ENCODE results near the gene FMO1. TPM values are rescaled to one million over a fixed set of nuclear protein-coding genes. Genes with fewer than 3 reads are reported as not detected.

FMO1 gene
- not detected in 2 replicates for total RNA-seq

DNA sequence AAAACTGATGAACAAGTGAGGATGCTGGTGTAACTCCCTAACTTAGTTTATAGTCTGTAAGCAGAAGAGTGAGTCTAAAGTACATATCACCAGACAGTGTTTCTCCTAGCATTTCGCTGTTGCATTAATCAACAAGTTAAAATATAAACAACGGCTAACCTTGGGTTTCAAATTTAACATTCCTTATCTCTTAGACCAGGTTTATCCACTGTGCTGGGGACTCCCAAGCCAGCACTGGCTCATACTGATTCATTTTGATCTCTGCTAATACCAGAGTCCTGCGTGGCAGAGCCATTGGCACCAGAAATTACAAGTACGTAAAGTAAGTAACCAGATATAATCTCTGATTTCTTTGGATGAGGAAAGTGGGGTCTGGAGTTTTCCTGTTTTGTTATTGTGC, at the start of gene FMO1:
FMO1 (plus strand) TSS at position 193 of the 400 bp plus-strand sequence. CDS start 9,594 bp downstream, outside the sequence.
- intact Hi-C loops (cut with micrococcal nuclease) = no loop called here
- no peaks in the 10 kb centered on the region for H3K36me3 Mint-ChIP-seq (ENCODE audit: low read depth)
- H3K9me3 Mint-ChIP-seq = no peaks in the 10 kb centered on the region
- H3K4me3 Mint-ChIP-seq = no peak within 1 kb of the TSS
- no peak within 1 kb of the TSS for H3K27ac Mint-ChIP-seq
- peaks cover 57% of the 10 kb centered on the region for H3K27me3 Mint-ChIP-seq
- peaks cover 10% of the 10 kb centered on the region for H3K4me1 Mint-ChIP-seq
- DNase-seq = no peak

GRCh38 chr1:171204296-171204695, 44.0 kb upstream of the FMO1 start:
- DNase-seq = no peak
- Mint-ChIP-seq H3K4me1 (no peaks in the 10 kb centered on the region), H3K9me3 (no peaks in the 10 kb centered on the region), H3K4me3 (no peak overlapping the region), H3K36me3 (ENCODE audit: low read depth) (no peaks in the 10 kb centered on the region), H3K27ac (no peak overlapping the region), H3K27me3 (peaks cover 4% of the 10 kb centered on the region)
- intact Hi-C loops (cut with micrococcal nuclease) = no loop called here

DNA sequence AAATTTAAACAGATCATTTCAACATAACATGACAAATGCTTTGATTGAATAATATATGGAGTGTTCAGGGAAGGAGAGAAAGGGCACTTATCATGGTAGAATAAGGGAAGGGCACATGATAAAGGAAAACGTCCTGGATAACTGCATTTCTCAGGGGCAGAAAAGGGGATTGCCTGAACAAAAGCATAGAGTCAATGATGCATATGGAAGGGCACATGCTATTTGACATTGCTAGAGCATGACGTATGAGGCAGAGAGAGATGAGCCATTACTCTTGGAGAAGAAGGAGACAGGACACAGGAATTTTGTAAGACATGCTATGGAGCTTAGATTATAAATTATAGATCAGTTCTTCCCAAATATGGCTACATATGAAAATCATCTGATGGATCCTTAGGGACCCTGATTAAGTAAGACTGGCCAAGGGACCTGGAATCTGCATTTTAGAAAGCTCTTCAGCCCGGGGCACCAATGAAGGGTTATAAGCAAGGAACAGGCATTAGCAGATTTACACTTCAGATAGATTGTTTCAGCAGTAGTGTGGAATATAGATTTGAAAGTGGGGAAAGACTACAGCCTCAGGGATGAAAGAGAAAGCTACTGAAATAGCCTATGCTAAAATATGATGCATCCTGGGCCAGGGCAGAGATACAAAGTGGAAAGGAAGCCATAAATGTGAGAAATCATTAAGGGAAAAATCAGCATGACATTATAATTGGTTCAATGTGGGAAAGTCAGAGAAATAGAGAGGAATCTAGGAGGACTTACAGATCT, 41.9 kb upstream of the FMO1 start:
- Mint-ChIP-seq H3K36me3 (ENCODE audit: low read depth) (no peaks in the 10 kb centered on the region), H3K4me1 (no peaks in the 10 kb centered on the region), H3K9me3 (no peaks in the 10 kb centered on the region), H3K27ac (no peak overlapping the region), H3K4me3 (no peak overlapping the region), H3K27me3 (peaks cover 4% of the 10 kb centered on the region)
- DNase-seq = no peak
- intact Hi-C loops (cut with micrococcal nuclease) = no loop called here

DNA sequence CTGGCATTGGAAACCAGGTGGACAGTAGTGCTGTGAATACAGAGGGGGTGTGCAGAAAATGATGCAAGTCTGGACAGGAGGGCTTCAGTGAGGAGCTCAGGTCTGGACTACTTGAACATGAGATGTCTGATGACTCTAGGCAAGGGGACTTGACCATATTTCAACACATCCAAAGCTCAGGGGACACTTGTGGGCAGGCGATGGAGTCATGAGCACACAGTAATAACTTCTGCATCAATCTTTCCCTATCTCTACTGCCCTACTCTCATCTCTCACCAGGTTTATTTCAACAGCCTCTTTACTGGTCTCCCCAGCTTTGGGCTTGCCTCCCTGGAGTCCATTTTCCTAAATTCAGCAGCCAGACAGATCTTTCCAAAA, 41.3 kb upstream of the FMO1 start:
- intact Hi-C loops (cut with micrococcal nuclease) = no loop called here
- no peaks in the 10 kb centered on the region for H3K9me3 Mint-ChIP-seq
- no peak overlapping the region for H3K4me3 Mint-ChIP-seq
- H3K27ac Mint-ChIP-seq = no peak overlapping the region
- H3K36me3 Mint-ChIP-seq (ENCODE audit: low read depth) = no peaks in the 10 kb centered on the region
- peaks cover 4% of the 10 kb centered on the region for H3K27me3 Mint-ChIP-seq
- DNase-seq = no peak
- no peaks in the 10 kb centered on the region for H3K4me1 Mint-ChIP-seq

GRCh38 chr1:171207377-171207776, 40.9 kb upstream of the FMO1 start:
- no peak for DNase-seq
- no peaks in the 10 kb centered on the region for H3K4me1 Mint-ChIP-seq
- no peaks in the 10 kb centered on the region for H3K9me3 Mint-ChIP-seq
- no peak overlapping the region for H3K4me3 Mint-ChIP-seq
- peaks cover 4% of the 10 kb centered on the region for H3K27me3 Mint-ChIP-seq
- intact Hi-C loops (cut with micrococcal nuclease) = no loop called here
- no peaks in the 10 kb centered on the region for H3K36me3 Mint-ChIP-seq (ENCODE audit: low read depth)
- no peak overlapping the region for H3K27ac Mint-ChIP-seq

DNA sequence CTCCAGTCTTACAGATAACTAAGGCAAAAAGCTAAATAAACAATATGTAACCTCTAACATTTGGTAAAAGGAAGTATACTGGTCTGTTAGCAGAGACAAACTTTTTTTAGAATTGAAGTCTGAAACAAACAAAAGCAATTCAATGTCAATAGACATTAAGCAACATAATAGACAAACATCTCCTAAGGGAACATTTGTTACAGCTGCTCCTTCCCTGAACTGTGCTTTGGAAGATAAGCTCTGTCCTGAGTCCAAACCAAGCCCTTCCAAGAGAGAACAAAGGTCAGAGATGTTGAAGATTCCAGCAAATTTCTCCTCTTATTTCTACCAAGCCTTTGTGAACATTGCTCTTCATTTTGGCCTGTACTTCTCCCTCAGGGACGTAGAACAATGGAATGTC, 37.9 kb upstream of the FMO1 start:
- Mint-ChIP-seq H3K27ac (no peak overlapping the region), H3K9me3 (no peaks in the 10 kb centered on the region), H3K36me3 (ENCODE audit: low read depth) (no peaks in the 10 kb centered on the region), H3K4me1 (no peaks in the 10 kb centered on the region), H3K4me3 (no peak overlapping the region), H3K27me3 (peaks cover 1% of the 10 kb centered on the region)
- intact Hi-C loops (cut with micrococcal nuclease) = no loop called here
- no peak for DNase-seq

DNA sequence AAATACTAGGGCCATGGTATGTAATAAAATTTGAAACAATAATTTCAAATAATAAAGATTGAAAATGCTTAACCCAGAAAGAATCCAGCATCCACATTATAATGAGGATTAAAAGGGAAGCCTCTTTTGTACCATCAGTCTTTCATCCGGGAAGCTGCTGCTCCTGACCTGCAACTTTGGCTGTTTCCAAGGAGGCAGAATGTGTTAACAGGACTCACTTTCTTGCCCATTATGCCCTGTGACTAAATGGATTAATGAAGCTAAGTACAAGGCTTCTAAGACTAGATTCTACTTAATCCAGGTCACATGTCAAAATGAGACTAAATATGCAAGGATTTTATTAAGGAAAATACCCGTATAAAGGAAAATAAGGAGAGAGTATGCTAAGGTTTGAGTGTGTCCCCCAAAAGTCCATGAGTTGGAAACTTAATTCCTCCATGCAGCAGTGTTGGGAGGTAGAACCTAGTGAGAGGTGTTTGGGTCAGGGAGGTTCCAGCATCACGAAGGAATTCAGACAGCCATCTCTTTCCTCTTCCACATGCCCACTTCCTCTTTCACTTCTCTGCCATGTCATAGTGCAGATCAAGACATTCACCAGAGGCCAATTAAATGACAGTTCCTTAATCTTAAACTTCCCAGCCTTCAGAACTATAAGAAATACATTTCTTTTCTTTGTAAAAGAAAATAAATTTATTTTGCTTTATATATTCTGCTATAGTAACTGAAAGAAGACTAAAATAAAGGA, 35.5 kb upstream of the FMO1 start:
- no peak overlapping the region for H3K27ac Mint-ChIP-seq
- H3K9me3 Mint-ChIP-seq = no peaks in the 10 kb centered on the region
- intact Hi-C loops (cut with micrococcal nuclease) = no loop called here
- no peaks in the 10 kb centered on the region for H3K36me3 Mint-ChIP-seq (ENCODE audit: low read depth)
- DNase-seq = no peak
- no peaks in the 10 kb centered on the region for H3K27me3 Mint-ChIP-seq
- H3K4me1 Mint-ChIP-seq = no peaks in the 10 kb centered on the region
- no peak overlapping the region for H3K4me3 Mint-ChIP-seq

GRCh38 chr1:171213559-171214454, 34.5 kb upstream of the FMO1 start:
- H3K27me3 Mint-ChIP-seq = no peaks in the 10 kb centered on the region
- no peaks in the 10 kb centered on the region for H3K4me1 Mint-ChIP-seq
- H3K4me3 Mint-ChIP-seq = no peak overlapping the region
- DNase-seq = no peak
- no peaks in the 10 kb centered on the region for H3K9me3 Mint-ChIP-seq
- no peaks in the 10 kb centered on the region for H3K36me3 Mint-ChIP-seq (ENCODE audit: low read depth)
- intact Hi-C loops (cut with micrococcal nuclease) = no loop called here
- no peak overlapping the region for H3K27ac Mint-ChIP-seq

DNA sequence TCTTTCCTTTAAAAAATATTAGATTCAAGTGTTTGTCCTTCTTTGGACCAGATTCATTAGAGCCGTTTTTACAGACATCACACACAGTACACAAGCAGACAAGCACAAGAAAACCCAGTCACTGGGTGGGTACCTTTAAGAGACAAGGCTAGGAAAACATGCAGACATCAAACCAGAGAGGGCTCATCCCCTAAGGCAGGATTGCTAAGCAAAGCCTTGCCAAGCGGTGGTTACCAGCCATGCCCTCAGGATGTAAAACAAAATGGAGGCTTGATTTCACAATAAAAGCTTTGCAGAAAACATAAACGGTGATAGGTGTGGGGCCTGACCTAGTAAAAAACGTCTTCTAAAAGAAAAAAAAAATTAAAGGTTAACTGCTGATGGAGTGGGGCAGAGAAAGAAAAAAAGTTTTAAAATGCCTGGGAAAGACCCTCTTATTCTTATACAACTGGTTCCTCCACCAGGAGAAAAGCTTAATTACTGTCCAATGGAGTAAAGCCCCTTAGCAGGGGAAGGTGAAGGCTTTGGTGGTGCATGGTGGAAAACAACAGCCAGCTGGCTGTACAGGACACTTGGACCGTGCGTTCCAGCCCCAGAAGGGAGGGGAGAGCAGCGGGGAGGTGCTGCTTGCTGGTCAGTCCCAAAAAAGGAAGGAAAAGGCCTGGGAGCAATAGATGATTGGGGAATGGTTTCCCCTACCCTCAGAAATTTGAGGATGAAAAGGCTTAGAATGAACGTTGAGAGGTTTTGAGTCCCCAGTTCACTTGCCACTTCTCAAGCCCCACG, 30.4 kb upstream of the FMO1 start:
- no peaks in the 10 kb centered on the region for H3K4me1 Mint-ChIP-seq
- H3K9me3 Mint-ChIP-seq = no peaks in the 10 kb centered on the region
- H3K27me3 Mint-ChIP-seq = no peaks in the 10 kb centered on the region
- H3K27ac Mint-ChIP-seq = no peak overlapping the region
- no peak for DNase-seq
- no peak overlapping the region for H3K4me3 Mint-ChIP-seq
- intact Hi-C loops (cut with micrococcal nuclease) = no loop called here
- no peaks in the 10 kb centered on the region for H3K36me3 Mint-ChIP-seq (ENCODE audit: low read depth)

- Mint-ChIP-seq H3K27ac (no peak overlapping the region), H3K27me3 (no peaks in the 10 kb centered on the region), H3K4me3 (no peak overlapping the region), H3K36me3 (ENCODE audit: low read depth) (no peaks in the 10 kb centered on the region), H3K4me1 (no peaks in the 10 kb centered on the region), H3K9me3 (no peaks in the 10 kb centered on the region)
- intact Hi-C loops (cut with micrococcal nuclease) = no loop called here
- DNase-seq = no peak
Observed at GRCh38 chr1:171218661-171219060, 29.6 kb upstream of the FMO1 start.

DNA sequence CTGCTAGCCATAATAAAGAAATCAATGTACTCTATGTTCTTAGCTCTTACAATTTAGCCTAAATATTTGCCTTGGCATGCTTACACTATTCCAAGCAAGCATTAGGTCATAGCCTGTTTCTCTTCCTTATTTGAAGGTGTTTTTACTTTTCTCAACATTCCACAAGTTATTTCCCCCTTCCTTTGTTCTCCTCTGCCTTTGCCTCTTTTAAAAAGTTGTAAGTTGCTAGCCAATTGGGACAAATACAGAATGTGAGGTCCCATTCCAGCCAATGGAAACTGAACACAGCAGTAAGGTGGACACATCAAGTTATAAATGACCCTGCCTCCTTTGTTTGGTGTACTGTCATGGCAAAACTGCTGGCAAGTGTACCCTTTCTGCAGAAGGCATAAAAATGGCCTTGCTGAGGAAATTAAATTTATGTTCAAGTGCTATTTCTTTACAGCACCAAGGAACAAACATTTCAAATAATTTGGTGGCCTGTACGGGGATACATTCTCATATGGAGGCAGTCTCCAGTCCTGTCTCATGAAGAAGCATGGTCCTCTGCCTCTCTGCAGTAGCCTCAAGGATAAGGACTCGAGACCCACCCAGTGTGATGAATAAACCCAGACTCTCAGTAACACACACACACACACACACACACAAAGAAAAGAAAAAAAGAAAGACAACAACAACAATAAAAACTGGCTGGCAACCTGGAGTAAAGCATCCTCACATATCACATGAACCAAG, 28.8 kb upstream of the FMO1 start:
- Mint-ChIP-seq H3K4me3 (no peak overlapping the region), H3K4me1 (no peaks in the 10 kb centered on the region), H3K36me3 (ENCODE audit: low read depth) (no peaks in the 10 kb centered on the region), H3K27ac (no peak overlapping the region), H3K27me3 (no peaks in the 10 kb centered on the region), H3K9me3 (no peaks in the 10 kb centered on the region)
- DNase-seq = no peak
- intact Hi-C loops (cut with micrococcal nuclease) = no loop called here

DNA sequence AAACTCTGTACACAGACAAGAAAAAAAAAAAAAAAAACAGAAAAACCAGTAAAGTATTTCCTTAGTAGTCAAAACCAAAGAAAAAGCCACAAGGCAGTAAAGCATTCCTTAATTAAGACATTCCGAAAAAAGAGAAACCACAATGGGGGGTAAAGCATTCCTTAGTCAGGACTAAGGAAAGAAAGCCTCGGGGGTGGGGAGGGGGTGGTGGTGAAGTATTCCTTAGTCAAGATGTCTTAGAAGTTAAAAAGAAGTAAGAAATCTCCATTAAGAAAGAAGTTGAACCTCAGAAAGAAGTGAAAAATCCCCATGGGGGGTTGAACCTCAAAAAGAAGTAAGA, 28.2 kb upstream of the FMO1 start:
- Mint-ChIP-seq H3K27ac (no peak overlapping the region), H3K4me1 (no peaks in the 10 kb centered on the region), H3K36me3 (ENCODE audit: low read depth) (no peaks in the 10 kb centered on the region), H3K27me3 (no peaks in the 10 kb centered on the region), H3K9me3 (no peaks in the 10 kb centered on the region), H3K4me3 (no peak overlapping the region)
- no peak for DNase-seq
- intact Hi-C loops (cut with micrococcal nuclease) = no loop called here

GRCh38 chr1:171220581-171221054, 27.7 kb upstream of the FMO1 start:
- intact Hi-C loops (cut with micrococcal nuclease) = no loop called here
- Mint-ChIP-seq H3K27ac (no peak overlapping the region), H3K4me3 (no peak overlapping the region), H3K9me3 (no peaks in the 10 kb centered on the region), H3K27me3 (no peaks in the 10 kb centered on the region), H3K36me3 (ENCODE audit: low read depth) (no peaks in the 10 kb centered on the region), H3K4me1 (no peaks in the 10 kb centered on the region)
- DNase-seq = no peak
